ENCODE results near the gene DENND2C.

DNA sequence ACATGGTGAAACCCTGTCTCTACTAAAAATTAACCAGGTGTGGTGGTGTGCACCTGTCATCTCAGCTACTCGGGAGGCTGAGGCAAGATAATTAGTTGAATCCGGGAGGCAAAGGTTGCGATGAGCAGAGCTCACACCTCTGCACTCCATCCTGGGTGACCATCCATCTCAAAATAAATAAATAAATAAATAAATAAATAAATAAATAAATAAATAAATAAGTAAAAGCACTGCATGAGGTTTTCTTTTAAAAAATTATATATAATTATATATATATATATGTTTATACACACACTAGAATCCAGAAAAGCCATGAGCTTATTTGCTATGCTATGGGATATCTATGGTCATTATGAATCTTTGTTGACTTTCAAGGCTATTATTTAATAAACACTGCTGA, 23.1 kb upstream of the DENND2C start:
- no peak for TF ChIP-seq POLR2AphosphoS5 (IDR thresholded peaks at IDR 0.05)
- TF ChIP-seq, protein P1, sequence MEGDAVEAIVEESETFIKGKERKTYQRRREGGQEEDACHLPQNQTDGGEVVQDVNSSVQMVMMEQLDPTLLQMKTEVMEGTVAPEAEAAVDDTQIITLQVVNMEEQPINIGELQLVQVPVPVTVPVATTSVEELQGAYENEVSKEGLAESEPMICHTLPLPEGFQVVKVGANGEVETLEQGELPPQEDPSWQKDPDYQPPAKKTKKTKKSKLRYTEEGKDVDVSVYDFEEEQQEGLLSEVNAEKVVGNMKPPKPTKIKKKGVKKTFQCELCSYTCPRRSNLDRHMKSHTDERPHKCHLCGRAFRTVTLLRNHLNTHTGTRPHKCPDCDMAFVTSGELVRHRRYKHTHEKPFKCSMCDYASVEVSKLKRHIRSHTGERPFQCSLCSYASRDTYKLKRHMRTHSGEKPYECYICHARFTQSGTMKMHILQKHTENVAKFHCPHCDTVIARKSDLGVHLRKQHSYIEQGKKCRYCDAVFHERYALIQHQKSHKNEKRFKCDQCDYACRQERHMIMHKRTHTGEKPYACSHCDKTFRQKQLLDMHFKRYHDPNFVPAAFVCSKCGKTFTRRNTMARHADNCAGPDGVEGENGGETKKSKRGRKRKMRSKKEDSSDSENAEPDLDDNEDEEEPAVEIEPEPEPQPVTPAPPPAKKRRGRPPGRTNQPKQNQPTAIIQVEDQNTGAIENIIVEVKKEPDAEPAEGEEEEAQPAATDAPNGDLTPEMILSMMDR (IDR thresholded peaks at IDR 0.05 in 8 of 11, conservative IDR thresholded peaks at IDR 0.05 in 3 of 11) = no peak

All from spleen (tissue), 7 donors.